PC-3 (cell line): Measurements from ENCODE around the gene ACTL8.

ENCODE experiments used
- CTCF ChIP-seq: fragments of 300-600 bp; sonication (generic); conservative IDR thresholded peaks from 2 replicates; pipeline ENCODE4 v1.5.1; 2017; ENCODE audit warnings: antibody characterized with exemption, low read depth, mild to moderate bottlenecking, low read length
- EZH2 ChIP-seq: fragments of 300-600 bp; sonication (generic); IDR thresholded peaks from one replicate; pipeline ENCODE4 v1.6.1; 2017; ENCODE audit warnings: antibody characterized with exemption, mild to moderate bottlenecking, low read length; ENCODE audit not compliant: unreplicated experiment
- EZH2phosphoT487 ChIP-seq: fragments of 300-600 bp; sonication (generic); IDR thresholded peaks from 2 replicates; pipeline ENCODE4 v1.6.1; 2018; ENCODE audit warnings: mild to moderate bottlenecking, antibody characterized with exemption, low read length, borderline replicate concordance

- TF ChIP-seq EZH2 (no peak), CTCF (no peak), EZH2phosphoT487 (no peak)
These were observed 44.5 kb downstream of the ACTL8 start for GRCh38 chr1:17799642-17800041.
